Esophagus squamous epithelium (tissue), 5 donors: ENCODE data around the gene SLC47A2. TPM values are rescaled to one million over a fixed set of nuclear protein-coding genes. Genes with fewer than 3 reads are reported as not detected.

Experiments used
- DNase-seq: peaks from one replicate; lab custom pipeline; 2025; lab: John Stamatoyannopoulos, UW
- H3K27ac ChIP-seq, 4 donors: fragments of 200-600 bp; sonication (generic); one replicate each; pipeline ENCODE4 v1.5.1; 2016 to 2019; ENCODE audit warnings: mild to moderate bottlenecking in 1 of 4
- H3K27me3 ChIP-seq, 4 donors: fragments of 200-600 bp; sonication (generic); 1 replicate in 3 of 4; 2 replicates in 1 of 4; pipeline versions ENCODE4 v1.5.1 to v1.6.0; 2017 to 2021; ENCODE audit warnings: antibody characterized with exemption in 1 of 4
- H3K36me3 ChIP-seq, 3 donors: fragments of 200-600 bp; sonication (generic); one replicate each; pipeline ENCODE4 v1.5.1; 2016 to 2019
- H3K4me1 ChIP-seq, 3 donors: fragments of 200-600 bp; sonication (generic); one replicate each; pipeline ENCODE4 v1.5.1; 2017 to 2019
- H3K4me3 ChIP-seq, 4 donors: fragments of 200-600 bp; sonication (generic); 1 replicate in 3 of 4; 2 replicates in 1 of 4; pipeline ENCODE4 v1.5.1; 2016 to 2019; ENCODE audit warnings: mild to moderate bottlenecking in 2 of 4, moderate library complexity in 1 of 4
- H3K9me3 ChIP-seq, 3 donors: fragments of 200-600 bp; sonication (generic); one replicate each; pipeline ENCODE4 v1.5.1; 2016 to 2019
- POLR2A ChIP-seq, 4 donors: fragments of 450-650 bp; IDR thresholded peaks; one replicate each; pipeline ENCODE4 v1.6.1; 2017; ENCODE audit warnings: antibody characterized with exemption in 4 of 4, mild to moderate bottlenecking in 4 of 4, moderate library complexity in 3 of 4
- WGBS, 2 donors: methylation state at CpG; one replicate each; pipeline ENCODE4 v1.1.5; 2018; 5-methylcytosine and 5-hydroxymethylcytosine counted together
- intact Hi-C: fragments of 100-400 bp; cut with DNase I; formaldehyde crosslinking; loops from one replicate; pipeline ENCODE4 v1.15.0; 2022
- total RNA-seq, 4 donors: library from RNA; depleted of rRNA; stranded (reverse); fragments of >200 nt; gene quantifications; one replicate each; pipeline ENCODE4 v1.1.0, GENCODE V29; 2016
- TF ChIP-seq, protein P1 (sequence below), 6 experiments: fragments of 450-650 bp in 4 of 6; fragments of 200-600 bp in 2 of 6; sonication (generic) in 2 of 6; IDR thresholded peaks; one replicate each; pipeline ENCODE4 v1.5.1; 2016 to 2019; ENCODE audit warnings: antibody characterized with exemption in 6 of 6, mild to moderate bottlenecking in 4 of 6, moderate library complexity in 4 of 6
- donor health status: DM: yes; HTN: yes; CAD: no.

Gene SLC47A2
- total RNA-seq, 4 donors from 2014 or later = 0.56 to 2.2 (median 0.76) TPM; not detected in 1

DNA sequence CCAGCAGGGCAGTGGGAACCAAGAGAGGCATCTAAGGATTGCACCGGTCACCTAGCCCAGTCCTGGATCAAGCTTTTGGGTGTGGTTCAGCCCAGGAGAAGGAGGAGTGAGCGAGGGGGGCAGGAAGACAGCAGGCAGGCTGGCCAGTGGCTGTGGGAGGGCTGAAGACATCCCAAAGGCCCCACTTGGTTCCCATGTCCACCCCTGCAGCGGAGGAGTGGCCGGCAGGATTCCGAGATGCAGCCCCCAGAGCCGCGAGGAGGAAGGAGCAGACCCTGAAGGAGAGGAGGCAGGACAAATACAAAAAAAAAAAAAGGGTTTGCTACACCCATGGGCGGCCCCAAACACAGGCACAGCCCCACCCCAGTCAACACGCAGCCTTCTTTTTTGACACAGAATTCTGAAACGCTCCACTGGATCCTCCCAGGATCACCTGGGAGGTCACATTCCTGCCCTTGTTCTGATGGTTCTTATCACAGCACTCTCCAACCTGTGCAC is 1.1 kb upstream of the SLC47A2 start:
- TF ChIP-seq, protein P1, sequence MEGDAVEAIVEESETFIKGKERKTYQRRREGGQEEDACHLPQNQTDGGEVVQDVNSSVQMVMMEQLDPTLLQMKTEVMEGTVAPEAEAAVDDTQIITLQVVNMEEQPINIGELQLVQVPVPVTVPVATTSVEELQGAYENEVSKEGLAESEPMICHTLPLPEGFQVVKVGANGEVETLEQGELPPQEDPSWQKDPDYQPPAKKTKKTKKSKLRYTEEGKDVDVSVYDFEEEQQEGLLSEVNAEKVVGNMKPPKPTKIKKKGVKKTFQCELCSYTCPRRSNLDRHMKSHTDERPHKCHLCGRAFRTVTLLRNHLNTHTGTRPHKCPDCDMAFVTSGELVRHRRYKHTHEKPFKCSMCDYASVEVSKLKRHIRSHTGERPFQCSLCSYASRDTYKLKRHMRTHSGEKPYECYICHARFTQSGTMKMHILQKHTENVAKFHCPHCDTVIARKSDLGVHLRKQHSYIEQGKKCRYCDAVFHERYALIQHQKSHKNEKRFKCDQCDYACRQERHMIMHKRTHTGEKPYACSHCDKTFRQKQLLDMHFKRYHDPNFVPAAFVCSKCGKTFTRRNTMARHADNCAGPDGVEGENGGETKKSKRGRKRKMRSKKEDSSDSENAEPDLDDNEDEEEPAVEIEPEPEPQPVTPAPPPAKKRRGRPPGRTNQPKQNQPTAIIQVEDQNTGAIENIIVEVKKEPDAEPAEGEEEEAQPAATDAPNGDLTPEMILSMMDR (IDR thresholded peaks at IDR 0.05) = no peak
- no peak for TF ChIP-seq POLR2A (IDR thresholded peaks at IDR 0.05)
- H3K4me3 ChIP-seq = no peak overlapping the region
- intact Hi-C loops = no loop called here
- H3K27ac ChIP-seq = peak overlapping the region in 3 of 4 donors; percentile 62 to 82 (median 63)
- no peaks in the 10 kb centered on the region for H3K36me3 ChIP-seq
- peaks cover 18 to 68% (median 41%) of the 10 kb centered on the region in 3 donors for H3K4me1 ChIP-seq
- WGBS, 2 donors = 54 to 58% methylated on average over 7 to 9 of the region's 10 CpGs
- H3K9me3 ChIP-seq = no peaks in the 10 kb centered on the region
- no peaks in the 10 kb centered on the region for H3K27me3 ChIP-seq
- no peak for DNase-seq

DNA sequence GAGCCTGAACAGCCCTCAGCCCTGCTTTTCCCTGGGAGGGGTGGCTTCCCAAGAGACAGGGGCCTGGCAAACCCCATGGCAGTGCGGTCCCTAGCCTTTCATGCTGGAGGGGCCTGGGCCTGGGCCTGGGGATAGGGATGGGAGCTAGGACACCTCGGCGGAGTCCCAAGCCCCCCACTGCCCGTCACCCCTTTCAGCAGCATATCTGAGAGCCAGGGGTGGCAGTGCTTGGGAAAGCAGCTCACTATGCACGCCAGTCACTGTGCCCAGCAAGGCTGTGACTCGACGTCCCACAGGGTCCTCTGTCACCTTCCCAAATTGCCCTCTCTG is 612 bp upstream of the SLC47A2 start:
- Histone ChIP-seq H3K9me3 (no peaks in the 10 kb centered on the region), H3K4me3 (no peak overlapping the region), H3K27me3 (no peaks in the 10 kb centered on the region), H3K4me1 (peaks cover 18 to 68% (median 41%) of the 10 kb centered on the region in 3 donors), H3K36me3 (no peaks in the 10 kb centered on the region), H3K27ac (peak overlapping the region in 3 of 4 donors; percentile 62 to 82 (median 63))
- no peak for DNase-seq
- intact Hi-C loops = no loop called here
- no peak for TF ChIP-seq POLR2A (IDR thresholded peaks at IDR 0.05)
- TF ChIP-seq, protein P1 (IDR thresholded peaks at IDR 0.05) = no peak
- 61 to 100% methylated on average over 1 to 3 of the region's 7 CpGs for WGBS, 2 donors

DNA sequence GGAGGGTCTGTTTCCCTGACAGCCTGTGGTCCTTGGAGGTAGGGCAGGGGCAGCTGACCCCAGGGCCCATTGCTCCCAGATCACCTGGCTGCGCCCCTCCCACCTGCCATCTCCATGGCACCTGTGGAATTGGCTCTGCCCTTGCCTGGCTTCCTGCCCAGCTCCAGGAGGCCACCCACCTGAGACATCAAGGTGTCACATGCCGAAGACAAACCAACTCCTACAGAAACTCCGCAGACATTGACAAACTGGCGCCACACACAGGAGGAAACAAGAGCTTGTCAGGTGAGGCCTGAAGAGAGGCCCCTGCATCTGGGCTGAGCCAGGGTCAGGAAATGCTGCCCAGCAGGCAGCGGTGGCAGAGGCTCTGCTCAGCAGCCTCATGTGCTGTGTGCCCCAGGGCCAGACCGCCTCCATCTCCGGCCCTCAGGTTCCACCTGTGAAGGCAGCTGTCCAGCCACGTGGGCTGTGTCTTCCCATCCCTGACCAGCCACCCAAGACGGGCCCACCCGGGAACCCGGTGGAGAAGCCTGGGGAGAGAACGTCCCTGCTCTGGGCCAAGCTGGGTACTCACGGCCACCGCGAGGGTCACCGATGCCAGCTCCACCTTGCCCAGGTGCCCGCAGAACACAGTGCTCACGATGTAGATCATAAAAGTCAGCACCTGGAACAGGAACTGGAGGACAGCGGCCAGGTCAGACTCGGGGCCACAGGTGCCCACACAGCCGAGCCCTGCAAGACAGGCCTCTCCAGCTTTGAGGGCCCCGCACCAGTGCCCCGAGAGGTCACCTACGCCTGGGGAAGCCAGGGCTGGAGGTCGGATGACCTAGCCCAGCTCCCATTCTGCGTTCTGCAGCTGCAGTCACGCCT is 1.6 kb downstream of the SLC47A2 start:
- intact Hi-C loops = no loop called here
- no peak for DNase-seq
- 89 to 100% methylated on average over 3 to 14 of the region's 27 CpGs for WGBS, 2 donors
- H3K9me3 ChIP-seq = no peaks in the 10 kb centered on the region
- no peak overlapping the region for H3K4me3 ChIP-seq
- peaks cover 18 to 46% (median 26%) of the 10 kb centered on the region in 3 donors for H3K4me1 ChIP-seq
- TF ChIP-seq, protein P1 (IDR thresholded peaks at IDR 0.05) = no peak
- no peak for TF ChIP-seq POLR2A (IDR thresholded peaks at IDR 0.05)
- no peaks in the 10 kb centered on the region for H3K36me3 ChIP-seq
- no peak overlapping the region for H3K27ac ChIP-seq
- H3K27me3 ChIP-seq = no peaks in the 10 kb centered on the region

DNA sequence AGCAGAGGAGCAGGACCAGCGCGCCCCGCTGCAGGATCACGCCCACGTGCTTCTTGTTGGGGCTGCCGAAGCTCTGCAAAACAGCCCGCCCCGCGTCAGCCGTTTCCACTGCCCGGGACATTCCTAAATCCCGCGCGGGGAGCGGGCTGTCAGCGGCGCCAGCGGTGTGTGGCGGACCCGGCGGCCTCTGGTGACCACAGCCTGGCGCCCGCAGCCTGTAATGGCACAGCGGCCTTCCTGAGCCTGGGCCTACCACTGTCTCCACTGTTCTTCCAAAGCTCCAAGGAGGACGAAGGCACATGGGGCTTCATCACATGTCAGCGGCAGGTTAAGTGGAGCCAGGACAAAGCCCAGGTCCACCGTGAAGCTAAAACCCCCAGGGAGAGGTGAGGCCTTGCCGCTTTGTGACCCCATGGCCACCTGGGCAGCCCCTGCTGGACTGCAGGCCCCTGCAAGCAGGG is 2.5 kb downstream of the SLC47A2 start:
- 94 to 97% methylated on average over 6 to 18 of the region's 28 CpGs for WGBS, 2 donors
- intact Hi-C loops = no loop called here

More for the DNA sequence above, 2.5 kb downstream of the SLC47A2 start:
- DNase-seq = no peak
- Histone ChIP-seq H3K27ac (no peak overlapping the region), H3K27me3 (no peaks in the 10 kb centered on the region), H3K4me3 (no peak overlapping the region), H3K9me3 (no peaks in the 10 kb centered on the region), H3K36me3 (no peaks in the 10 kb centered on the region), H3K4me1 (peaks cover 18 to 41% (median 23%) of the 10 kb centered on the region in 3 donors)
- no peak for TF ChIP-seq POLR2A (IDR thresholded peaks at IDR 0.05)
- TF ChIP-seq, protein P1 (IDR thresholded peaks at IDR 0.05) = no peak
